ENCODE measurements around the gene ACVR2B.

ACVR2B gene

DNA sequence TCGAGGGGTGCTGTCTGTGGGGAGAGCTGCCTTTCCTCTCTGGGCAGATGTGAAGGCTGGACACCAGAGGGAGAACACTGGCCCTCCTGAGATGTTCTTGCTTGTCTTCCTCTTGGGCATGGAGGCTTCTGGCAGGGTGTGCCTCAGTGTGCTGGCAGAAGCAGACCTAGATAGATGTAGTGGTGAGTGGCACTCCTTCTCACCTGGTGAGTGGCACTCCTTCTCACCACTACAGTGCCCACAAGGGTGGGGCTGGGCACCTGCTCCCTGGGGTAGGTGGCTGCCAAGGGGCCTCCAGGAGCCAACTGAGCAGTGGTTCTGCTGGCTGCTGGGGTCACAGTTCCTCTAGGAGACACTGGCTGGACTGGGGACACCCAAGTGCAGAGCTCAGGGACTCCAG lies 18.7 kb downstream of the ACVR2B start:
- TF ChIP-seq, protein P1, sequence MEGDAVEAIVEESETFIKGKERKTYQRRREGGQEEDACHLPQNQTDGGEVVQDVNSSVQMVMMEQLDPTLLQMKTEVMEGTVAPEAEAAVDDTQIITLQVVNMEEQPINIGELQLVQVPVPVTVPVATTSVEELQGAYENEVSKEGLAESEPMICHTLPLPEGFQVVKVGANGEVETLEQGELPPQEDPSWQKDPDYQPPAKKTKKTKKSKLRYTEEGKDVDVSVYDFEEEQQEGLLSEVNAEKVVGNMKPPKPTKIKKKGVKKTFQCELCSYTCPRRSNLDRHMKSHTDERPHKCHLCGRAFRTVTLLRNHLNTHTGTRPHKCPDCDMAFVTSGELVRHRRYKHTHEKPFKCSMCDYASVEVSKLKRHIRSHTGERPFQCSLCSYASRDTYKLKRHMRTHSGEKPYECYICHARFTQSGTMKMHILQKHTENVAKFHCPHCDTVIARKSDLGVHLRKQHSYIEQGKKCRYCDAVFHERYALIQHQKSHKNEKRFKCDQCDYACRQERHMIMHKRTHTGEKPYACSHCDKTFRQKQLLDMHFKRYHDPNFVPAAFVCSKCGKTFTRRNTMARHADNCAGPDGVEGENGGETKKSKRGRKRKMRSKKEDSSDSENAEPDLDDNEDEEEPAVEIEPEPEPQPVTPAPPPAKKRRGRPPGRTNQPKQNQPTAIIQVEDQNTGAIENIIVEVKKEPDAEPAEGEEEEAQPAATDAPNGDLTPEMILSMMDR (IDR thresholded peaks at IDR 0.05; ENCODE audit: low read depth, low read length, poor library complexity, severe bottlenecking) = no peak
- TF ChIP-seq EZH2phosphoT487 (IDR thresholded peaks at IDR 0.05; ENCODE audit: borderline replicate concordance, low read length) = no peak
- Histone ChIP-seq H3K9me3 (ENCODE audit: control insufficient read depth, insufficient read depth, low read length) (peaks cover 18% of the 10 kb centered on the region), H4K20me1 (ENCODE audit: control insufficient read depth, insufficient read depth, low read depth, low read length) (no peaks in the 10 kb centered on the region), H3K27ac (ENCODE audit: low read depth, low read length) (no peak overlapping the region), H3K9me2 (replicated peaks; ENCODE audit: control insufficient read depth, low read length) (no peaks in the 10 kb centered on the region), H3K27me3 (ENCODE audit: control insufficient read depth, low read length) (no peaks in the 10 kb centered on the region), H3K4me1 (ENCODE audit: control insufficient read depth, low read length) (no peaks in the 10 kb centered on the region), H3K36me3 (ENCODE audit: control insufficient read depth, low read length) (no peaks in the 10 kb centered on the region), H3K79me2 (ENCODE audit: control insufficient read depth, low read length) (peaks cover 38% of the 10 kb centered on the region), H3K4me3 (ENCODE audit: low read length) (no peak overlapping the region), H3F3A (ENCODE audit: control insufficient read depth, insufficient read depth) (0 out of 2 replicates have a peak, but pooled peaks cover 3% of the 10 kb centered on the region), H3K4me2 (ENCODE audit: low read length) (no peak overlapping the region)

DNA sequence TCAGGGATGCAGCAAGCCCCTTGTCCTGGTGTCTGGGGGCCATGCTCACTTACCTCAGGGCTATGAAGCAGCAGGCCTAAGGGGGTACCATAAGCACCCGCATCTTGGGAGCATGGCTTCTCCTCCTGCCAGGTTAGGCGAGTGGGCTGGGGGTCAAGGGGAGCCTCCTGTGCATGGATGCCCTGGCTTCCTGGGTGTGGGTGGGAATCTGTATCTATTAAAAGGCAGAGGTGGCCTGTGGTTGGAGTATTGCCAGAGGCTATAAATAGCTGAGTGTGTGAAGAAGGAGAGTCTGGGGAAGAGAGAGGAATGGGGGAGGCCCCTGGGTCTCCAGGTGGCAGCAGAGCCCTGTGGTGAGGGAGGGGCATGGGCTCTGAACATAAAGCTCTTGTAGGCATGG lies 19.5 kb downstream of the ACVR2B start:
- Histone ChIP-seq H4K20me1 (ENCODE audit: control insufficient read depth, insufficient read depth, low read depth, low read length) (no peaks in the 10 kb centered on the region), H3F3A (ENCODE audit: control insufficient read depth, insufficient read depth) (0 out of 2 replicates have a peak, but pooled peaks cover 3% of the 10 kb centered on the region), H3K4me1 (ENCODE audit: control insufficient read depth, low read length) (no peaks in the 10 kb centered on the region), H3K4me3 (ENCODE audit: low read length) (no peak overlapping the region), H3K4me2 (ENCODE audit: low read length) (no peak overlapping the region), H3K27me3 (ENCODE audit: control insufficient read depth, low read length) (no peaks in the 10 kb centered on the region), H3K36me3 (ENCODE audit: control insufficient read depth, low read length) (no peaks in the 10 kb centered on the region), H3K9me3 (ENCODE audit: control insufficient read depth, insufficient read depth, low read length) (peaks cover 17% of the 10 kb centered on the region), H3K9me2 (replicated peaks; ENCODE audit: control insufficient read depth, low read length) (no peaks in the 10 kb centered on the region), H3K27ac (ENCODE audit: low read depth, low read length) (no peak overlapping the region), H3K79me2 (ENCODE audit: control insufficient read depth, low read length) (peaks cover 38% of the 10 kb centered on the region)
- no peak for TF ChIP-seq EZH2phosphoT487 (IDR thresholded peaks at IDR 0.05; ENCODE audit: borderline replicate concordance, low read length)
- TF ChIP-seq, protein P1 (IDR thresholded peaks at IDR 0.05; ENCODE audit: low read depth, low read length, poor library complexity, severe bottlenecking) = no peak

DNA sequence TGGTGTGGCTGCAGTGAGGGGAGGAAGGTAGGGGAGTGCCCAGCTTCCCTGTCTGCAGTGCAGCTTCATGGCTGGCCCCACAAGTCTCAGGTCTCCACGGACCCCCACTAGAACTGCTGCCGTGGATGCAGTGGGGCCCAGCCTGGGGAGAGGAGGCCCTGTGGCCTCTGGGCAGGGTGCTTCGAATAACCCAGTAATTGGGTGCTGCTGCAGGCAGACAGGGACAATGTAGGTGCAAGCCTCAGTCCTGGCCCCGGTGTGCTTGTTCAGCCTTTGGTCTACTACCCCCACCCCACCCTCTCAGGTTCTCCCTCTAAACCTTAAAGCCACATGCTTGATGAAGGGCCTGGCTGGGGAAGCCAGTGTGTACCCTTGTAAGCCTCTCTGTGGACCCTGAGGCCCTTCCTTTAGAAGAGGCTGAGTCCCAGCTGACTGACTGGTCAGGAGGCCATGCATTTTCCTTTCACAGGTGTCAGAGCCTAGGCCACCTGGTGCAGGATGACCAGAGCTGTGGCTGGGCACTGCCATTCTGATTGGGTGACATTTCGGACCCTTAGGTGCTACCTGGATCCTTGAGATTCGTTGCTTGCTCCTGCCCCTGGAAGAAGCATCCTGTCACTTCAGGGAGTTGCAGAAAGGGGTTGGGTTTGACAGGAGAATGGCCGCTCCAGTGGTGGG lies 21.4 kb downstream of the ACVR2B start:
- H3K9me3 ChIP-seq (ENCODE audit: control insufficient read depth, insufficient read depth, low read length) = 0 out of 2 replicates have a peak, but pooled peaks cover 3% of the 10 kb centered on the region
- H3K4me3 ChIP-seq (ENCODE audit: low read length) = no peak overlapping the region
- no peaks in the 10 kb centered on the region for H3K27me3 ChIP-seq (ENCODE audit: control insufficient read depth, low read length)
- no peaks in the 10 kb centered on the region for H3K4me1 ChIP-seq (ENCODE audit: control insufficient read depth, low read length)
- H3K79me2 ChIP-seq (ENCODE audit: control insufficient read depth, low read length) = peaks cover 30% of the 10 kb centered on the region
- no peaks in the 10 kb centered on the region for H3K9me2 ChIP-seq (replicated peaks; ENCODE audit: control insufficient read depth, low read length)
- H4K20me1 ChIP-seq (ENCODE audit: control insufficient read depth, insufficient read depth, low read depth, low read length) = no peaks in the 10 kb centered on the region
- H3K36me3 ChIP-seq (ENCODE audit: control insufficient read depth, low read length) = peaks cover 9% of the 10 kb centered on the region
- 0 out of 2 replicates have a peak, but pooled peaks cover 3% of the 10 kb centered on the region for H3F3A ChIP-seq (ENCODE audit: control insufficient read depth, insufficient read depth)
- no peak for TF ChIP-seq EZH2phosphoT487 (IDR thresholded peaks at IDR 0.05; ENCODE audit: borderline replicate concordance, low read length)
- TF ChIP-seq, protein P1 (IDR thresholded peaks at IDR 0.05; ENCODE audit: low read depth, low read length, poor library complexity, severe bottlenecking) = no peak
- H3K4me2 ChIP-seq (ENCODE audit: low read length) = no peak overlapping the region
- H3K27ac ChIP-seq (ENCODE audit: low read depth, low read length) = no peak overlapping the region
